GM19193 (cell line): Measurements from ENCODE around the gene OR12D1.

Experiments
- POLR2A ChIP-seq: IDR thresholded peaks from 4 replicates; pipeline ENCODE4 v1.6.1; 2011; ENCODE audit not compliant: insufficient read depth, insufficient read length; ENCODE audit errors: extremely low read depth

Gene OR12D1

GRCh38 chr6:29414588-29414987, at the start of gene OR12D1:
TSS of gene OR12D1 (plus strand) at chr6:29414928.
- no peak for TF ChIP-seq POLR2A

DNA sequence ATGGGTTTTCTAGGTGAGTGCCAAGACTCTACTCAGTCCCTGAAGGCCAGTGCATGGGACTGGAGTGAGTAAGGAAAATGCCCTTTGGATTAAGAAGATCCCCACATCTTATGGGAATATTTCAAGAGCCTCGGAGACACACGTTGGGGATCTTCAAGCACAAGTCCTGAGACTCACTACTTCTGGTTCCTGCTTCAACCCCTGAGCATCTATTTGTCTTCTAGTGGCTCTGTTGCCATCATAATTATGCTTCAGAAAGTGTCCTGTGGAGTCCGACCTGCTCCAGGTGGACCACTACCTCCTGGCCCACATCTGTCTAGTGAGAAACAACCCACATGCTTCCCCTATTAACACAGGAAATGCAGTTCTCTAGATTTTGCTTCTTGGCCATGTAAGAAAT, 46.0 kb upstream of the OR12D1 start, which contains the start of gene OR5V1:
TSS of gene OR5V1 (minus strand) at position 101 of the 400 bp plus-strand sequence. CDS start 12,670 bp downstream, outside the sequence.
- no peak for TF ChIP-seq POLR2A

- TF ChIP-seq POLR2A, result no peak
Measured at GRCh38 chr6:29375191-29375590, 39.5 kb upstream of the OR12D1 start, which contains the start of gene OR12D3. TSS of gene OR12D3 (minus strand) at chr6:29375291. CDS start at chr6:29375287, 4 bp downstream.

- TF ChIP-seq POLR2A, result no peak
Measured at GRCh38 chr6:29376003-29376402, 38.7 kb upstream of the OR12D1 start.

DNA sequence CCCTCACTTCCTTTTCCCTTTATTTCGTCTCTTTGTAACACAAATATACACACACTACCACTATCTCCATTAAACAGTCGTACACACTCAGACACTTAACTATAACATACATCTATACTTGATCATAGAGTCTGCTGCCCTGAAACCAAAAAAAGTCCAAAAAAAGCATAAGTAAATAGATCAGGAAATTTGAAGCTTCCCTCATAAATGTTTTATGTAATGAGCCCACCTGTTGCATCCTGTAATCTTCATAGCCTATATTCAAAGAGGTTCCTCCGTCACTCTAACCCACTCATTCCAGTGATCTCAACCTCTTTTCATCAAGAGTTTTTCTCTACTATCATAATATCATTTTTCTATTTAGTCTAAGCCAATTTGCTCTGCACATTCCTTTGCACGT, 26.2 kb upstream of the OR12D1 start:
- TF ChIP-seq POLR2A, result no peak

GRCh38 chr6:29395331-29395730, 19.4 kb upstream of the OR12D1 start, which contains the start of gene OR12D2:
TSS of gene OR12D2 (plus strand) at chr6:29395631. CDS start at chr6:29396700, 1,069 bp downstream.
- TF ChIP-seq POLR2A, result no peak

DNA sequence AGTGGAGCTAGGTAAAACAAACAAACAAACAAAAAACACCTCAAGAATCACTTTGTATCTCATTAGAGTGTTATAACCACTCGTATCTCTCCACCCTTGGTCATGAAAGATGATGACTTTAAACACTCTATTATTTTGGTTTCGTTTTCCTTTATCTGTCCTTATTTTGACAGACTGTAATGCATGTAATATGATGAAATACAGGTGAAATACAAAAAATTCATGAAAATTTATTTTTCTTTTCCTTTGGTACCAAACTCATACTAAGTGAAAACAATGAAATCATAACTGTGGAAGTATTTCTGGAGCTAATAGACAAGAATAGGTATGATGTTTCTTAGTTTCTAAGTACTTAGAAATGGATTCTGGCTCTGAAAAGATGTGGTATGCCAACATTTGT, 15.2 kb upstream of the OR12D1 start:
- no peak for TF ChIP-seq POLR2A

- no peak for TF ChIP-seq POLR2A
Measured at GRCh38 chr6:29403801-29404200, 10.9 kb upstream of the OR12D1 start.

- TF ChIP-seq POLR2A, result no peak
Measured at GRCh38 chr6:29419516-29419915, 4.8 kb downstream of the OR12D1 start.

- TF ChIP-seq POLR2A, result no peak
Measured at GRCh38 chr6:29424168-29424567, 9.4 kb downstream of the OR12D1 start.

- no peak for TF ChIP-seq POLR2A
Measured at GRCh38 chr6:29424575-29424974, 9.8 kb downstream of the OR12D1 start.

DNA sequence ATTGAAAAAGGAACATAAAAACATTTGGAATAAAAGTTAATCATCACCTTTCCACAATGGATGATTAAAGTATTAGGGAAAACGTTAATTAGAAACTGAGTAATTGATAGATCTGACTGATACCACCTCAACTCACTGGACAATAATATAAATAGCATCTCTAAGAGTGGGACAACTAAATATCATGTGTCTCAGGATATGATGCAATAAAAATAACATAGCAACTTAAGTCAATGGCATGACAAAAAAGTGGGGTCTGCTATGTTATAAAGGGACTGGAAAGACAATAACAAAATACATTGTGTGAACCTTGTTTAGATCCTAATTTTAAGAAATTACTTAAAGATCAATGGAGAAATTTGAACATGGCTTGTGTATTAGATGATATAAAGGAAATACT, 10.3 kb downstream of the OR12D1 start:
- TF ChIP-seq POLR2A, result no peak

GRCh38 chr6:29426654-29427053, 11.9 kb downstream of the OR12D1 start:
- TF ChIP-seq POLR2A, result no peak

DNA sequence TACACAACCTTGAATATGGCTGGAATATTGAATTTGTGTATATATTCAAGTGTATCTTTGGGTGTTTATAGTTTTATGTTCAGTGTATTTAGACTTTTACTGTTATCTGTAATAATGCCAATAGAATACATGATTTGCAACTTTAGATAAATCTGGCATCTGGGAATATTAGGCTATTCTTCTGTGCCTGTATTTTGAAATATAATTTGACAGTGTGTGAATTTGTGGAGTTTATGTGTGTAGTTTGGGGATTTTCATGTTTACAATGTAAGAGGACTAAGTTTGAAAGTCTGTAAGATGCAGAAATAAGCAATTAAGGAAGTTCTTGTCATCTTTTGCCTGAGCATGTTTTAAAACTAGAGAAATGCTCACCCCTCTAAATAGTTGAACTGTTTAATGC, 24.3 kb downstream of the OR12D1 start, which contains the start of gene OR10C1:
TSS of gene OR10C1 (plus strand) at position 301 of the 400 bp plus-strand sequence. CDS start 710 bp downstream, outside the sequence.
- no peak for TF ChIP-seq POLR2A

DNA sequence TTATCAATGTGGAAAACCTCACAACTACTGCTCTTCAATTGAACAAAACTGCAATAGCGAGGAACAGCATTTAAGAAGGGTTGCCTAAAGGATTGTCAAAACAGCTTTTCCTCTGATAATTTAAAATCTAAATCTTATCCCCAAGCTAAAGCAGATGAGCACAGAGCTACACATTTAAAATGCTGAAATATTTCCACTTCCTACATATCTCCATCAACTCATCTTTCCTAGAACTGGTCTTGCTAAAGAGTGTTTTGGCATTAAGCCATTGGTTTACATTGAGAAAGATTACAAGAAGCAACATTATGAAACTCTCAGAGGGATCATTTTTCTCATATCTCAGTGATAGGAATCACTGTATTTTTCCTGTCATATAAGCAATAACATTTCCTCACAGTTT, 28.0 kb downstream of the OR12D1 start:
- no peak for TF ChIP-seq POLR2A

DNA sequence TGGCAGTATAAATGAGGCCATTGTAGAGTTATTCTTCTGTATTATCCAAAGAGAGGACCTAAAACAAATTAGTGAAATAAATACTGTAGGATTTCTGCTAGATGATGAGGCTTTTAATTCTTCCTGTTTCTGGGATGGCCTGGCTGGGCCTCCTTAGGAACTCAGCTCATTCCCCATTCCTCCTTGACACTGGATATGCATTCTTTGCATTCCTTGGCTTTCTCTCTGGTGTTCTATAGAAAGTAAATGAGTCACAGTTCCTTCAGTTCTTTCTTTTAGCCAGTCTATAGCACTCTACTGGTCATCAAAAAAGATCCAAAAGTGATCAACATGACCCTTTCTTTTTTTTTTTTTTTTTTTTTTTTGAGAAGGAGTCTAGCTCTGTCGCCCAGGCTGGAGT, 32.9 kb downstream of the OR12D1 start:
- TF ChIP-seq POLR2A, result no peak
